NOMO-1 treated with dmso at 0.1 percent for 144 hours (cell line): ENCODE measurements around the gene ERC1.
"Not testable (repeated sequence)": the region's sequence is repeated elsewhere in the genome, so short reads cannot be mapped to it uniquely, and the experiment has no call there.

Experiments
- DNase-seq: peaks from one replicate; lab custom pipeline; 2025; ENCODE audit not compliant: unreplicated experiment; lab: John Stamatoyannopoulos, UW

ERC1 gene

GRCh38 chr12:1020389-1020788 lies 29.4 kb downstream of the ERC1 start:
- no peak for DNase-seq

- no peak for DNase-seq
These were observed 31.3 kb downstream of the ERC1 start for GRCh38 chr12:1022032-1022970.

GRCh38 chr12:1030779-1031178 lies 39.8 kb downstream of the ERC1 start:
- DNase-seq: no peak

GRCh38 chr12:1034243-1034642 lies 43.2 kb downstream of the ERC1 start:
- DNase-seq: no peak

- DNase-seq: no peak
These were observed 43.9 kb downstream of the ERC1 start for GRCh38 chr12:1034751-1035457.

- DNase-seq: no peak
These were observed 50.5 kb downstream of the ERC1 start for GRCh38 chr12:1041478-1041877.

- DNase-seq: no peak
These were observed 53.2 kb downstream of the ERC1 start for GRCh38 chr12:1044199-1044598.

GRCh38 chr12:1044696-1045095 lies 53.7 kb downstream of the ERC1 start:
- no peak for DNase-seq

GRCh38 chr12:1046727-1047126 lies 55.7 kb downstream of the ERC1 start:
- no peak for DNase-seq

GRCh38 chr12:1047898-1048660 lies 57.1 kb downstream of the ERC1 start:
- peak; percentile 52 for DNase-seq

GRCh38 chr12:1050059-1050707 lies 59.2 kb downstream of the ERC1 start:
- DNase-seq: no peak

- not testable (repeated sequence) for DNase-seq
These were observed 60.6 kb downstream of the ERC1 start for GRCh38 chr12:1051672-1052071.

- DNase-seq: no peak
These were observed 62.7 kb downstream of the ERC1 start for GRCh38 chr12:1053690-1054089.

GRCh38 chr12:1054117-1054870 lies 63.3 kb downstream of the ERC1 start:
- no peak for DNase-seq

- DNase-seq: no peak
These were observed 65.4 kb downstream of the ERC1 start for GRCh38 chr12:1056390-1056789.

GRCh38 chr12:1058423-1058822 lies 67.4 kb downstream of the ERC1 start:
- DNase-seq: no peak

- DNase-seq: no peak
These were observed 68.1 kb downstream of the ERC1 start for GRCh38 chr12:1059162-1059561.

GRCh38 chr12:1063852-1064251 lies 72.8 kb downstream of the ERC1 start:
- no peak for DNase-seq

- no peak for DNase-seq
These were observed 73.3 kb downstream of the ERC1 start for GRCh38 chr12:1064317-1064716.

- no peak for DNase-seq
These were observed 74.6 kb downstream of the ERC1 start for GRCh38 chr12:1065629-1066028.
